Hypothalamus (tissue), 51 donors: ENCODE results near the gene HAP1.
A peak's percentile ranks its signal among the peaks of the same experiment; 100 is the strongest.
"Not testable (repeated sequence)": the region's sequence is repeated elsewhere in the genome, so short reads cannot be mapped to it uniquely, and the experiment has no call there.

Source experiments
- DNase-seq, 51 donors: peaks; one replicate each; lab custom pipeline; 2025; lab: John Stamatoyannopoulos, UW

The HAP1 gene

DNA sequence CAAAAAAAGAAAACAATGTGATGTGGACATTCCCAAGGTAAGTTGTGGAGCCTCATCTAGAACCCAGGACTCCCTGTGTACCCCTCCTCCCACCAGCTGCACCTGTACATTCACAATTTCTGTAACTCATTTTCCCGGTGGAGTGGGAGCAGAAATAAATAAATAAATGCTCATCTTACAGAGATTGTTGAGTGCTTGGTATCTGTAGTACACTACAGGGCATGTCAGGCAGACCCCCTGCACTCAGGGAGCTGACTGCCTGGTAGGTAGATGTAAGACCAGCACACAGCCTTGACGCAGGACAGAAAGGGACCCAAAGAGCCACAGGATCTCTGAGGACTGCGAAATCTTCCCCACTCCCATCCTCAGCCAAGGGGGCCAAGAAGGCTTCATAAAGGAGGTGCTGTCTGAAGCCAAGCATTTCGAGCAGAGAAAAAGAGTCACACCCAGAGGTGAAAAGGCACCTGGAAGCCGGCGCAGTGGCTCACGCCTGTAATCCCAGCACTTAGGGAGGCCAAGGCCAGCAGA lies 39.2 kb downstream of the HAP1 start:
- DNase-seq: no peak

DNA sequence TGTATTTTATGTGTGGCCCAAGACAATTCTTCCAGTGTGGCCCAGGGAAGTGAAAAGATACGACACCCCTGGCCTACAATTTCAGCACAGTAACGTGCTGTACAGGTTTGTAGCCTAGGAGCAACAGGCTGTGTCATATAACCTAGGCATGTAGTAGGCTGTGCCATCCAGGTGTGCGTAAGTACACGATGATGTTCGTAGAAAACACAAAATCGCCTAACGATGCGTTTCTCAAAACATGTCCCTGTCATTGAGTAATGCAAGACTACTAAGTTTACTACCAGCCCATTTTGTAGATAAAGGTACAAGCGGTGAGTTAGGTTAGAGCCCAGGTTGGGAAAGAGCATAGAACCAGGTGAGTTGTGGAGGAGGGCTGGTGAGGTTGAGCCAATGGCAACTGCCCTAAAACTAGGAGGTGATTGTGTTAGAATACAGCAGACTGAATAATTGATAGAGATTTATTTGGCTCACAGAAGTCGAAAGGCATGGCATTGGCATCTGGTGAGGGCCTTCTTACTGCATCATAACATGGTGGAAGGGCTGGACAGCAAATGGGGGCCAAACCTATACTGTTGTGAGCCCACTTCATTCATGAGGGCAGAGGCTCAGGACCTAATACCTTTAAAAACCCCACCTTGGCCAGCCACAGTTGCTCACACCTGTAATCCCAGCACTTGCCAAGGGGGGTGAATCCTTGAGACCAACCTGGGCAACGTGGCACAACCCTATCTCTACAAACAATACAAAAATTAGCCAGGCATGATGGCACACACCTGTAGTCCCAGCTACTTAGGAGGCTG lies 41.5 kb downstream of the HAP1 start:
- DNase-seq: no peak

DNA sequence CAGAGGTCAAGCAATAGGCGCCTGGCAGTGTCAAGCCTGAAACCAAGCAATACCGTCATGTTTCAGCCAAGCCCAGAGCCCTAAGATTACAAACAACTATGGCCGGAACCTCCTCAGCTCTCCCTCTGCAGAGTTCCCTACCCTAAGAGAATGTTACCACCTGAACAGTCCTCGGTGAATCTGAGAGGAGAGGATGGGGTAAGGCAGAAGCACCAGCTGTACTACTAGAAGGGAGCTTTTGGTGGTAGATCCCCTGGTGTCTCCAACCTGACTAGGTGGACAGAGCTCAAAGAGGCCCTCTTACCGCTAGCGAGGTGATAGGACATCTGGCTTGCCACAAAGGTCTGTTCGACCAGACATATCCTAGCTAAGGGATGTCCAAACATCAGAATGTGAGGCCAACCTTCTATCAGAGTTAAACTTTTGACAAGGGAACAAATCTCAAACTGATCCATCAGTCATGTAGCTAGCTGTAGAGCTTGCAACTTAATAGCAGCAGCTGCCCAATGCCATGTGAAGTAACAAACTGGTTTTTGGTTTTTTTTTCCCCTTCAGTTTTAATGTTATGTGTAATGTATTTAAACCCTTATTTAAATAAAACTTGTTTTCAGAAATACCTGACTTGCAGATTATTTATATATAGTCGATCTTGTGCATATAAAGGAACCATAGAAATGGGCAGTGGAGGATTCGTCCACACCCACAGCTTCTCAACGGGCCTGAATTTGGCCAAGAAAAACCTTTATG lies 43.2 kb downstream of the HAP1 start:
- DNase-seq: no peak

DNA sequence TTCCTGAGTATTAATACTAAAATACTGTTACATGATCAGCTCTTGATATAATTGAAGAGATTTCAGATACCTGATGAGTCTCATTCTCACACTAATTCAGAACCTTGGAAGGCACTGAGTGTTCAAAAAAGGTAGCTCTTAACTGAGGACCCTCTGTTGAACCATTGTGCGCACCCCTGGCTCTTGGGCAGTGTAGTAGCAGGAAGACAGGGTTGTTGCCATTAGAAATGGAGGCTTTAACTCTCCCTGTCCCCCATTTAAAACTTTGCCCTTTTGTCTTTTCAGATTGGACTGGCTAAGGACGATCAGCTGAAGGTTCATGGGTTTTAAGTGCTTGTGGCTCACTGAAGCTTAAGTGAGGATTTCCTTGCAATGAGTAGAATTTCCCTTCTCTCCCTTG lies 43.9 kb downstream of the HAP1 start:
- no peak for DNase-seq

DNA sequence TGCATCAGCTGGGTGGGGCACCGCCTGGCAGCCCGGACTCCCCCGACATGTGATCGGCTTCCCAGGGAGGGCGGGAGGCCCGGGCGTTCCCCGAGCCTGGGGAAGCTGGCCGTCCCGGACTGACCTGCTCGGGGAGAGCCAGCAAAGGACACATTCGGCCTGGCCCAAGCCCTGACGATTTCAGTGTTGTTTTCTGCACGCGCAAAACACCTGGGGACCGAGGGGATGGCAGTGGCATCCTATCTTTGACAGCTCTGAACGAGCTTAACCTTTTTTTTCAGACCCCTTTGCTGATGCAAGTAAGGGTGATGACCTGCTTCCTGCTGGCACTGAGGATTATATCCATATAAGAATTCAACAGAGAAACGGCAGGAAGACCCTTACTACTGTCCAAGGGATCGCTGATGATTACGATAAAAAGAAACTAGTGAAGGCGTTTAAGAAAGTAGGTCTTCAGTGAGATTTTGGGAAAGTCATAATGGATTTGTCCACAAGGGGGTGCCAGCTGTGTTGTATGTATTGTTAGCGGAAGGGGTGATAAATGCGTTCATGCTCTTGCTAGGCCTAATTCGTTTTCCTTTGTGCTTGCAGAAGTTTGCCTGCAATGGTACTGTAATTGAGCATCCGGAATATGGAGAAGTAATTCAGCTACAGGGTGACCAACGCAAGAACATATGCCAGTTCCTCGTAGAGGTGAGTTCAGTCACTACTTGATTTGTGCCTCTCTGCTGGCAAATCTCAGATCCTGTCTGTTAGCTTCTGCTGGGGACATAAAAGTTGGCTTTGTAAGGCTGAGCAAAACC lies 44.7 kb downstream of the HAP1 start:
- peak in 2 of 51 donors; percentile 3 to 16 for DNase-seq

GRCh38 chr17:41688641-41689496 lies 45.6 kb downstream of the HAP1 start, which contains the start of gene EIF1:
TSS of gene EIF1 (plus strand) at chr17:41688885. CDS start at chr17:41689039, 154 bp downstream.
- DNase-seq: peak; percentile 97 to 100 (median 100)

DNA sequence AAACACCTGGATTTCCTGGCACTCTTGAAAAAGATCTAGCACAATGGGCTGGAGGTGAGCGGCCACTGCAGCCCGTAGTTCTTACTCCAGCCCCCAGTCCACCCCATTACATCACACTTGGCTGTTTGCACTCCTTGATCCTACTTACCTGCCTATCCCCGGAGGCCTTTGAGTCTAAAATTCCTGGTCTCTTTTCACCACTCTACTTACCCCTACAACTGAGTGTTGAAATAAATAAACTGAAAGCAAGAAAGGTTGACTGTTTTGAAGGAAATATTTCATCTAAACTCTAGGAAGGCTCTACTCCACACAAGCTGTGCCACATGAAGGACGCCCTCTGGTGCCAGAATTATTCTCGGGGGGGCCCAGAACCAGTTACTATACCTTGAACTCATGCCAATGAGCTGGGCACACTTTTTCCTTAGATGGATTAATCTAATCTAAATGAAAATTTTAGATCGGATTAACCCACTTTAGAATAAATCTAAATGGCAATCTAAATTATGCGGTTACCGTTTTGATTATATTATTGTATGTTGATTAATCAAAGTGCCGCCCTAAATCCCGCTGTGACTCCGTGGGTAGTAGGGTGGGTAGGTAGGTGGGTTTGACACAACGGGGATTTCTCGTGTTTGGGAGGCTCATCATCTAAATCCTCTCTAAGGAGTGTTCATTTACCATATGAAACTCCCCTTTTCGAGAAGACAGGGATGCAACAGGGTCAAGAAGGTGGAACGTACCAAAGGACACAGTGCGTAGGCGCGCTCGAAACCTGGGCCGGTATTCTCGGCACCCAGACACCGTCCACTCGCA lies 46.4 kb downstream of the HAP1 start:
- peak in 19 of 51 donors; percentile 7 to 85 (median 19) for DNase-seq

DNA sequence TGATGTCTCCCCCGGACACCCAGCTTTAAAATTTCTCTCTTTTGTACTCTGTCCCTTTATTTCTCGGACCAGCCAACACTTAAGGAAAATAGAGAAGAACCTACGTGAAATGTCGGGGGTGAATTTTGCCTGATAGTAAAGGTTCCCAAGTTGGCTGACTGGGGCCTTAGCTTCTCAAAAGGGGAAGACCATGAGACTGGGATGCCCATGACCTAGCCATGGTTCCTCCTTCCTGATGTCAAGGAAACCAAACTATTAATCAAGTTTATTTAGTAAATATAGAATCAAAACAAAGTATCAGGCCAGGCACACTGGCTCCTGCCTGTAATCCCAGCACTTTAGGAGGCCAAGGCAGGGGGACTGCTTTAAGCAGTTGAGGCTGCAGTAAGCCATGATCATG lies 48.2 kb downstream of the HAP1 start:
- DNase-seq: no peak

GRCh38 chr17:41685753-41686152 lies 48.7 kb downstream of the HAP1 start:
- not testable (repeated sequence) for DNase-seq

DNA sequence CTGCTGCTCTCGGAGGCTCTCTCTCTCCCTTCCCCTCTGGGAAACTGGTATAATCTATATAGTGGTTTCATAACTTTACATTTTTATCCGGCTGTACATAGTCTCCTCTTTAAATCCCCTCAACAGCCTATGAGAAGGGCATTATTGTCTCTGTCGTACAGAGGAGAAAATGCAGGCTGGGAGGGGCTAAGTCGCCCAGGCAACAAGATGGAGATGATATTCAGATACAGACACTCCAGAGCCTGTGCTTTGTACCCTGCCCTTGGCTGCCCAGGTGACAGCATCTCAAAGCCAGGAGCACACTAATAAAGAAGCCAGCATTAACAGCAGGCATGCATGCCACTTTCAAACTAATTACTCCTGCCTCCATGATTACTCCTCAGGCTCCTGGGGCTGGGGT lies 50.4 kb downstream of the HAP1 start:
- peak in 4 of 51 donors; percentile 5 to 26 (median 13) for DNase-seq

GRCh38 chr17:41683441-41684007 lies 50.9 kb downstream of the HAP1 start:
- DNase-seq: no peak

DNA sequence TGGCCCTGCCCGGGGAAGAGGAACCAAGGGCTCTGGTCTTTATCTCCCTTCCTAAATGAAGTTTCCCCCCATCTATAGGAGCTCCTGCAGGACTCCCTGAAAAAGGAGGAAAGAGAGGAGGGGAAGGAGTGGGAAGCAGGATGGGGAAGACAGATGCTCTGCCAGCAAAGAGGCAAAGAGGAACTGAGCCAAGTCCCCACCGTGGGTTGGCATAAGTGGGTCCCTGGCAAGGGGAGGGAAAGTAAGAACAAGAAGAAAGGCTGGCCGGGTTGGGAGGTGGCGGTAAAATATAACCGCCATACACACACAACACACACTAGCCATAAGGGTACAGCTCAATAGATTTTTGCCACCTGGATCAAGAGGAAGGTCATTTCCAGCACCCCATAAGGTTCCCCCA lies 51.8 kb downstream of the HAP1 start:
- no peak for DNase-seq

GRCh38 chr17:41681776-41682175 lies 52.7 kb downstream of the HAP1 start:
- DNase-seq: no peak

DNA sequence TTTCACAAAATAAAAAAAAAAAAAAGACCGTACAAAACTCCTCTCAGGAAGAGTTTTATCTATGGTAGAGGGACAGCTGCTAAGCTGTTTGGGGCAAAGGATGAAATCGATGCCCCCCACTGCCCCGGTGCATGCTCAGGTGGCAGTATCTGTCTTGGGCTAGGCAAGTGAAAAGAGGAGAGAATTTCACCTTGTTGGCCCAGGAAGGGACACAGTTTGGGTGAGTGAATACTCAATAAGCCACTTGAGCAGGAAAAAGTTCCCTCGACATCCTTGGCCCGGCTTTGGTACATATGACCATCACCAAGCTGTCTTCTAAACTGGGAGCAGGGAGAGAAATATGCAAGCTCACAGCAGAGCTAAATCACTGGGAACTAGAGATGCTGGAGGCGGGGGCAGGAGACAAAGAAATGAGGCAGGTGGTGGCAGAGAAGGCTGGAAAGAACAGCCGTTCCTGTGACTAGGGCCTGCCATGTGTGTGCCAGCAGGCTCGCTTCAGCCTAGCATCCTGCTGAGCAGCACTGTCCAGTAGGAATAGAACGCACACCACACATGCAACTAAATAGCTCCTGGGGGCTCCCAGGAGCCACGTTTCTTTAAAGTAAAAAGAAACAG lies 53.9 kb downstream of the HAP1 start:
- peak in 3 of 51 donors; percentile 12 to 24 (median 21) for DNase-seq

DNA sequence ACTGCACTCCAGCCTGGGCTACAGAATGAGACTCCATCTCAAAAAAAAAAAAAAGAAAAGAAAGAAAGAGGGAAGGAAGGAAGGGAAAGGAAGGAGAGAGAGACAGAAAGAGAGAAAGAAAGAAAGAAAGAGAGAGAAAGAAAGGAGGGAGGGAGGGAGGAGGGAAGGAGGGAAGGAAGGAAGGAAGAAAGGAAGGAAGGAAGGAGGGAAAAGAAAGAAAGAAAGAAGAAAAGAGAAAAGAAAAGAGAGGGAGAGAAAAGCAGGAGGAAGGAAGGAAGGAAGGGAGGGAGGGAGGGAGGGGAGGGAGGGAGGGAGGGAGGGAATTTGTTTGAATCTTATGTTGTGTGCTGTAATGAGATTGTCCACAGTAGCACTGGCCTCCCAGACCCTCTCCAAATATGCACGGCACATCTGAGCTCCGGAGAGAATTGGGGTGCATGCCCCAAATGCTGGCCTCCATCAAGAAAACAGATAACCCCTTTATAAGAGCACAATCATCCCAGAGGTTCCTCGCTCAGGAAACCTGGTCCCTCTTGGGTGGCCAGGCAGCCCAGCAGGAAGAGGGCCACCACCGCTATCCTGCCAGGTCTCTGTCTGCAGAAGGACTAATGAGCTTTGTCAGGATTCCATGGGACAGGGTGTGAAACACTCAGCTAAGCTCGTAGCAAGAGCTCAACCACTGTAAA lies 54.6 kb downstream of the HAP1 start:
- no peak for DNase-seq

- DNase-seq: no peak
These were observed 55.3 kb downstream of the HAP1 start for GRCh38 chr17:41678907-41679739.
